GM18907 (cell line): ENCODE measurements around the gene TCP11X2.
"Not testable (repeated sequence)": the region's sequence is repeated elsewhere in the genome, so short reads cannot be mapped to it uniquely, and the experiment has no call there.

Source experiments
- ATAC-seq: cut with Tn5 transposase; IDR thresholded peaks from one replicate; pipeline ENCODE4 v1.9.1; 2021; ENCODE audit warnings: mild to moderate bottlenecking, moderate library complexity; ENCODE audit not compliant: unreplicated experiment

TCP11X2 gene

GRCh38 chrX:102471762-102472220 lies at the start of gene TCP11X2:
TSS of gene TCP11X2 (minus strand) at chrX:102471812.
- ATAC-seq = not testable (repeated sequence)

- ATAC-seq = no peak
Observed at GRCh38 chrX:102517326-102517725, 45.7 kb upstream of the TCP11X2 start.

- ATAC-seq = peak; percentile 93
Observed at GRCh38 chrX:102515975-102516941, 44.6 kb upstream of the TCP11X2 start, which contains the start of gene TMSB15A. TSS of gene TMSB15A (minus strand) at chrX:102516739.

- ATAC-seq = no peak
Observed at GRCh38 chrX:102514536-102514935, 42.9 kb upstream of the TCP11X2 start.

- no peak for ATAC-seq
Observed at GRCh38 chrX:102498732-102499131, 27.1 kb upstream of the TCP11X2 start.

- ATAC-seq = no peak
Observed at GRCh38 chrX:102491766-102492165, 20.2 kb upstream of the TCP11X2 start.

- ATAC-seq = not testable (repeated sequence)
Observed at GRCh38 chrX:102478765-102479164, 7.2 kb upstream of the TCP11X2 start.

- ATAC-seq = not testable (repeated sequence)
Observed at GRCh38 chrX:102470215-102470614, 1.4 kb downstream of the TCP11X2 start.

- ATAC-seq = not testable (repeated sequence)
Observed at GRCh38 chrX:102458615-102459014, 13.0 kb downstream of the TCP11X2 start.

- ATAC-seq = not testable (repeated sequence)
Observed at GRCh38 chrX:102439908-102440307, 31.7 kb downstream of the TCP11X2 start, which contains the start of gene NXF2B. TSS of gene NXF2B (minus strand) at chrX:102440008. CDS start at chrX:102380036, 59,972 bp downstream.

GRCh38 chrX:102414493-102414892 lies 57.1 kb downstream of the TCP11X2 start:
- ATAC-seq = not testable (repeated sequence)
